GM12878 (cell line): ENCODE data around the gene SPTAN1. TPM values are rescaled to one million over a fixed set of nuclear protein-coding genes. Genes with fewer than 3 reads are reported as not detected.

Source experiments
- ATAC-seq: fragments of 200-7000 bp; cut with Tn5 transposase; 3 replicates; pipeline ENCODE4 v1.9.1; 2020; ENCODE audit warnings: mild to moderate bottlenecking, moderate library complexity
- BruUV-seq: library from RNA; stranded (reverse); fragments of 400-500 nt; replicated peaks from 2 replicates; lab custom pipeline; 2021; lab: Mats Ljungman, UMichigan
- CTCF ChIA-PET: fragments of 300-600 bp; sonication (Branson Sonifier 250); formaldehyde crosslinking; extraction: SDS; loops from one replicate; lab custom pipeline; 2021; ENCODE audit warnings: inconsistent platforms; lab: Yijun Ruan, JAX
- POLR2A ChIA-PET: fragments of 350-600 bp; formaldehyde crosslinking; extraction: SDS; loops from one replicate; lab custom pipeline; 2021; ENCODE audit warnings: inconsistent platforms; lab: Charles Lee
- RAD21 ChIA-PET: fragments of 300-600 bp; sonication (Branson Sonifier 250); formaldehyde crosslinking; loops from one replicate; lab custom pipeline; 2023; ENCODE audit warnings: antibody characterized with exemption; ENCODE audit not compliant: unreplicated experiment; lab: Charles Lee
- SMC1A ChIA-PET: fragments of 300-600 bp; sonication (Branson Sonifier 250); formaldehyde crosslinking; loops from one replicate; lab custom pipeline; 2023; ENCODE audit not compliant: unreplicated experiment, uncharacterized antibody; lab: Charles Lee
- DNase-seq: peaks from one replicate; pipeline ENCODE4 v3.0.0-alpha.2; 2011; ENCODE audit warnings: low read depth, low spot score
- FAIRE-seq: peaks from 3 replicates; lab custom pipeline; 2011; peaks lifted over from hg19 to GRCh38; lab: Jason Lieb, UNC
- H2AFZ ChIP-seq: 2 replicates; pipeline ENCODE4 v1.6.0; 2011; ENCODE audit warnings: low read depth, low read length, control low read depth; ENCODE audit not compliant: control insufficient read depth
- H3K27ac ChIP-seq: 2 replicates; pipeline ENCODE4 v1.5.1; 2011; ENCODE audit warnings: control low read depth; ENCODE audit not compliant: control insufficient read depth, insufficient read depth
- H3K27me3 ChIP-seq, 2 experiments: replicated peaks in 1 of 2; 2 replicates each; pipeline versions ENCODE4 v1.6.0 to v1.6.1; 2011; ENCODE audit warnings: low read length in 1 of 2; ENCODE audit not compliant: control insufficient read depth in 2 of 2, insufficient read depth in 2 of 2
- H3K36me3 ChIP-seq, 2 experiments: 2 replicates each; pipeline ENCODE4 v1.5.1; 2011; ENCODE audit warnings: low read length in 1 of 2; ENCODE audit not compliant: control insufficient read depth in 2 of 2, insufficient read depth in 2 of 2
- H3K4me1 ChIP-seq: 2 replicates; pipeline ENCODE4 v1.6.1; 2011; ENCODE audit warnings: mild to moderate bottlenecking, low read length, moderate library complexity, mixed read lengths; ENCODE audit not compliant: control insufficient read depth, insufficient read depth
- H3K4me2 ChIP-seq: 2 replicates; pipeline ENCODE4 v1.6.0; 2011; ENCODE audit warnings: control low read depth; ENCODE audit not compliant: control insufficient read depth, insufficient read depth
- H3K4me3 ChIP-seq: fragments of 200-600 bp; sonication (generic); 2 replicates; pipeline ENCODE4 v1.5.1; 2016
- H3K79me2 ChIP-seq: 2 replicates; pipeline ENCODE4 v1.6.0; 2011; ENCODE audit warnings: low read length; ENCODE audit not compliant: control insufficient read depth, insufficient read depth
- H3K9ac ChIP-seq: 2 replicates; pipeline ENCODE4 v1.8.0; 2011; ENCODE audit warnings: low read length, control low read depth, mixed read lengths; ENCODE audit not compliant: control insufficient read depth, insufficient read depth
- H3K9me3 ChIP-seq: replicated peaks from 3 replicates; pipeline ENCODE4 v1.5.1; 2011; ENCODE audit warnings: mild to moderate bottlenecking, low read length; ENCODE audit not compliant: control insufficient read depth, insufficient read depth
- H4K20me1 ChIP-seq: 2 replicates; pipeline ENCODE4 v1.6.0; 2011; ENCODE audit not compliant: control insufficient read depth, insufficient read depth
- ATF3 ChIP-seq: IDR thresholded peaks from 2 replicates; pipeline ENCODE4 v1.6.1; 2011; ENCODE audit warnings: low read depth, mild to moderate bottlenecking, low read length, moderate library complexity, borderline replicate concordance; ENCODE audit errors: extremely low read depth
- EED ChIP-seq: sonication (generic); IDR thresholded peaks from 2 replicates; pipeline ENCODE4 v1.6.1; 2016; ENCODE audit warnings: antibody characterized with exemption, low read depth
- GABPA ChIP-seq: IDR thresholded peaks from 2 replicates; pipeline ENCODE4 v1.6.1; 2014; ENCODE audit warnings: antibody characterized with exemption, low read depth, mild to moderate bottlenecking, inconsistent platforms
- HCFC1 ChIP-seq: fragments of 150-350 bp; IDR thresholded peaks from 2 replicates; pipeline ENCODE4 v1.6.1; 2014; ENCODE audit warnings: low read length
- HDAC6 ChIP-seq: fragments of 200-600 bp; sonication (generic); IDR thresholded peaks from one replicate; pipeline ENCODE4 v1.8.0; 2017; ENCODE audit warnings: antibody characterized with exemption; ENCODE audit not compliant: unreplicated experiment
- JUND ChIP-seq: IDR thresholded peaks from 2 replicates; pipeline ENCODE4 v1.6.1; 2012; ENCODE audit warnings: low read depth, mild to moderate bottlenecking, low read length, improper control_type of control experiment, moderate library complexity
- KAT2A ChIP-seq: conservative IDR thresholded peaks from 2 replicates; pipeline ENCODE4 v1.6.1; 2011; ENCODE audit warnings: low read depth, low read length; ENCODE audit not compliant: control insufficient read depth
- KDM1A ChIP-seq: fragments of 200-600 bp; sonication (generic); IDR thresholded peaks from 2 replicates; pipeline ENCODE4 v1.6.1; 2016; ENCODE audit warnings: borderline replicate concordance
- LARP7 ChIP-seq: fragments of 450-650 bp; IDR thresholded peaks from 2 replicates; pipeline ENCODE4 v1.6.1; 2017; ENCODE audit warnings: mild to moderate bottlenecking
- MYB ChIP-seq: fragments of 150-350 bp; IDR thresholded peaks from 2 replicates; pipeline ENCODE4 v1.6.1; 2014; ENCODE audit warnings: mild to moderate bottlenecking, low read depth, low read length, borderline replicate concordance
- NR2F1 ChIP-seq: fragments of 450-650 bp; conservative IDR thresholded peaks from 2 replicates; pipeline ENCODE4 v1.6.1; 2017; ENCODE audit warnings: mild to moderate bottlenecking
- PAX8 ChIP-seq: fragments of 450-650 bp; IDR thresholded peaks from 2 replicates; pipeline ENCODE4 v1.6.1; 2017; ENCODE audit warnings: mild to moderate bottlenecking, moderate library complexity
- RCOR1 ChIP-seq: conservative IDR thresholded peaks from 2 replicates; pipeline ENCODE4 v1.6.1; 2012; ENCODE audit warnings: low read depth, low read length, improper control_type of control experiment
- REST ChIP-seq: IDR thresholded peaks from 2 replicates; pipeline ENCODE4 v1.6.1; 2012; ENCODE audit warnings: mild to moderate bottlenecking, low read depth, low read length
- SREBF2 ChIP-seq: IDR thresholded peaks from 2 replicates; pipeline ENCODE4 v1.6.1; 2012; ENCODE audit warnings: mild to moderate bottlenecking, low read length
- STAT1 ChIP-seq: fragments of 450-650 bp; conservative IDR thresholded peaks from 2 replicates; pipeline ENCODE4 v1.6.1; 2014; ENCODE audit warnings: antibody characterized with exemption, mild to moderate bottlenecking
- YBX1 ChIP-seq: fragments of 450-650 bp; IDR thresholded peaks from 2 replicates; pipeline ENCODE4 v1.6.1; 2016; ENCODE audit warnings: antibody characterized with exemption
- YY1 ChIP-seq: IDR thresholded peaks from 2 replicates; pipeline ENCODE4 v1.6.1; 2011; ENCODE audit warnings: low read depth, mild to moderate bottlenecking, low read length
- ZSCAN29 ChIP-seq: fragments of 450-650 bp; IDR thresholded peaks from 2 replicates; pipeline ENCODE4 v1.6.1; 2017; ENCODE audit warnings: mild to moderate bottlenecking, moderate library complexity
- WGBS: methylation state at CpG from one replicate; pipeline ENCODE4 v1.1.6; 2016; ENCODE audit warnings: low lambda C conversion rate; ENCODE audit not compliant: insufficient replicate concordance, insufficient coverage; ENCODE audit errors: missing lambda C conversion rate; 5-methylcytosine and 5-hydroxymethylcytosine counted together
- in situ Hi-C: fragments of 300-500 bp; cut with MboI; formaldehyde crosslinking; loops from 9 replicates; pipeline ENCODE4 v1.14.3; 2018; ENCODE audit warnings: mixed read lengths
- intact Hi-C: fragments of 100-400 bp; cut with micrococcal nuclease; formaldehyde crosslinking; loops from one replicate; pipeline ENCODE4 v1.14.2; 2022; ENCODE audit not compliant: unreplicated experiment
- polyA plus RNA-seq, 11 experiments: library from polyadenylated mRNA; depleted of rRNA in 4 of 11; unstranded in 6 of 11; stranded (reverse) in 5 of 11; fragments of >200 nt; fragmentation: Nextera tagmentation in 4 of 11; fragmentation: Illumina TruSeq in 1 of 11; extraction: Ambion mirVana in 4 of 11; extraction: Trizol in 1 of 11; gene quantifications; 1 replicate in 1 of 11; 2 replicates in 10 of 11; pipeline versions ENCODE4 v1.2.1 to v1.2.3, GENCODE V29; 2011 to 2016; ENCODE audit warnings: inconsistent platforms in 2 of 11, missing spikeins in 2 of 11, low read depth in 1 of 11
- total RNA-seq, 4 experiments: library from RNA; depleted of rRNA in 3 of 4; stranded (reverse); fragments of >200 nt in 3 of 4; fragmentation: Illumina TruSeq in 1 of 4; extraction: Trizol in 1 of 4; gene quantifications; 2 replicates each; pipeline versions ENCODE4 v1.2.1 to v1.2.3, GENCODE V29; 2013 to 2021
- TF ChIP-seq, protein P1 (sequence below): fragments of 450-650 bp; IDR thresholded peaks from 2 replicates; pipeline ENCODE4 v1.6.1; 2016; ENCODE audit warnings: mild to moderate bottlenecking

Gene SPTAN1
- total and polyA plus RNA-seq, 10 of the 15 experiments (the other 5 are each of a cell fraction or from before 2014, with no cell fraction given): 18.7 to 156 (median 73.6) TPM

- no peak for TF ChIP-seq HDAC6
- TF ChIP-seq JUND: no peak
- no peak for TF ChIP-seq YBX1
- TF ChIP-seq STAT1: no peak
Observed at GRCh38 chr9:128593856-128594255, 41.5 kb downstream of the SPTAN1 start (continued).

- intact Hi-C loops: no loop called here
- Histone ChIP-seq H4K20me1 (no peaks in the 10 kb centered on the region), H3K4me3 (no peak overlapping the region), H3K9me3 (no peaks in the 10 kb centered on the region), H2AFZ (no peak overlapping the region), H3K27ac (no peak overlapping the region), H3K36me3 (peaks cover 8 to 29% of the 10 kb centered on the region in 2 experiments), H3K79me2 (no peaks in the 10 kb centered on the region), H3K27me3 (no peaks in the 10 kb centered on the region), H3K9ac (no peak overlapping the region), H3K4me2 (no peak overlapping the region), H3K4me1 (no peaks in the 10 kb centered on the region)
- FAIRE-seq (no peak), ATAC-seq (no peak), DNase-seq (no peak)
- ChIA-PET CTCF (no interaction called here), RAD21 (interaction anchor here (1.4 kb wide), 1 partner anchor 8 kb away, joined by 3 read pairs; no protein-coding TSS in a partner anchor), SMC1A (interaction anchor here (1.6 kb wide), 1 partner anchor 11 kb away, joined by 3 read pairs; no protein-coding TSS in a partner anchor), POLR2A (interaction anchor here (0.7 kb wide), 1 partner anchor 224 kb away, joined by 3 read pairs; no protein-coding TSS in a partner anchor)
- BruUV-seq: no TSS peak
- 99% methylated on average over 4 of the region's 4 CpGs for WGBS
- in situ Hi-C loops: no loop called here
- TF ChIP-seq MYB (no peak), ATF3 (no peak), EED (no peak), REST (no peak), PAX8 (no peak), NR2F1 (no peak), LARP7 (no peak), GABPA (no peak), RCOR1 (no peak), KAT2A (no peak), SREBF2 (no peak), STAT1 (no peak), HCFC1 (no peak), KDM1A (no peak), ZSCAN29 (no peak), YY1 (no peak)
- TF ChIP-seq, protein P1, sequence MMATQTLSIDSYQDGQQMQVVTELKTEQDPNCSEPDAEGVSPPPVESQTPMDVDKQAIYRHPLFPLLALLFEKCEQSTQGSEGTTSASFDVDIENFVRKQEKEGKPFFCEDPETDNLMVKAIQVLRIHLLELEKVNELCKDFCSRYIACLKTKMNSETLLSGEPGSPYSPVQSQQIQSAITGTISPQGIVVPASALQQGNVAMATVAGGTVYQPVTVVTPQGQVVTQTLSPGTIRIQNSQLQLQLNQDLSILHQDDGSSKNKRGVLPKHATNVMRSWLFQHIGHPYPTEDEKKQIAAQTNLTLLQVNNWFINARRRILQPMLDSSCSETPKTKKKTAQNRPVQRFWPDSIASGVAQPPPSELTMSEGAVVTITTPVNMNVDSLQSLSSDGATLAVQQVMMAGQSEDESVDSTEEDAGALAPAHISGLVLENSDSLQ: no peak
Observed at GRCh38 chr9:128595471-128595870, 43.1 kb downstream of the SPTAN1 start.
